Tibial nerve (tissue), 4 donors: ENCODE results near the gene ACAD11. TPM values are rescaled to one million over a fixed set of nuclear protein-coding genes. Genes with fewer than 3 reads are reported as not detected.

ENCODE experiments used
- DNase-seq, 2 donors: peaks; one replicate each; pipeline ENCODE4 v3.0.0-alpha.2; 2019; ENCODE audit warnings: low spot score in 2 of 2
- H3K27ac ChIP-seq, 4 donors: fragments of 200-600 bp; sonication (generic) in 3 of 4; one replicate each; pipeline ENCODE4 v1.5.1; 2017 to 2019; ENCODE audit warnings: mild to moderate bottlenecking in 1 of 4
- H3K27me3 ChIP-seq, 2 donors: fragments of 200-600 bp; sonication (generic) in 1 of 2; one replicate each; pipeline versions ENCODE4 v1.5.1 to v1.6.0; 2017 to 2019
- H3K36me3 ChIP-seq, 3 donors: fragments of 200-600 bp; sonication (generic); one replicate each; pipeline ENCODE4 v1.5.1; 2018 to 2019
- H3K4me1 ChIP-seq, 4 donors: fragments of 200-600 bp; sonication (generic) in 3 of 4; one replicate each; pipeline ENCODE4 v1.5.1; 2017 to 2019
- H3K4me3 ChIP-seq, 4 donors: fragments of 200-600 bp; sonication (generic) in 3 of 4; one replicate each; pipeline ENCODE4 v1.5.1; 2017 to 2019; ENCODE audit warnings: mild to moderate bottlenecking in 1 of 4, moderate library complexity in 1 of 4
- H3K9me3 ChIP-seq, 4 donors: fragments of 200-600 bp; sonication (generic) in 3 of 4; one replicate each; pipeline ENCODE4 v1.5.1; 2017 to 2019
- CTCF ChIP-seq, 5 experiments: fragments of 200-600 bp in 3 of 5; fragments of 450-650 bp in 2 of 5; sonication (generic) in 3 of 5; IDR thresholded peaks; one replicate each; pipeline ENCODE4 v1.5.1; 2016 to 2019; ENCODE audit warnings: antibody characterized with exemption in 5 of 5, mild to moderate bottlenecking in 3 of 5, moderate library complexity in 2 of 5
- EP300 ChIP-seq, 2 donors: sonication (generic); formaldehyde crosslinking; IDR thresholded peaks; one replicate each; pipeline ENCODE4 v1.6.1; 2017; ENCODE audit warnings: antibody characterized with exemption in 2 of 2, mild to moderate bottlenecking in 1 of 2
- POLR2A ChIP-seq, 2 donors: fragments of 450-650 bp; IDR thresholded peaks; one replicate each; pipeline ENCODE4 v1.6.1; 2017; ENCODE audit warnings: antibody characterized with exemption in 2 of 2, mild to moderate bottlenecking in 2 of 2, moderate library complexity in 2 of 2
- WGBS, 2 donors: methylation state at CpG; one replicate each; pipeline ENCODE4 v1.1.5; 2018; 5-methylcytosine and 5-hydroxymethylcytosine counted together
- total RNA-seq, 4 donors: library from RNA; depleted of rRNA; stranded (reverse); fragments of >200 nt; gene quantifications; one replicate each; pipeline ENCODE4 v1.1.0, GENCODE V29; 2016

Gene ACAD11
- total RNA-seq, 4 donors from 2014 or later = 39.2 to 69.9 (median 59.4) TPM

- DNase-seq = no peak
- peak overlapping the region in 1 of 4 donors; percentile 12 for H3K27ac ChIP-seq
- no peaks in the 10 kb centered on the region for H3K27me3 ChIP-seq
- peaks cover 0 to 12% (median 0%) of the 10 kb centered on the region in 4 donors for H3K4me1 ChIP-seq
- TF ChIP-seq POLR2A (IDR thresholded peaks at IDR 0.05) (no peak), EP300 (IDR thresholded peaks at IDR 0.05) (no peak), CTCF (IDR thresholded peaks at IDR 0.05) (no peak)
- H3K36me3 ChIP-seq = peaks cover 0 to 34% (median 0%) of the 10 kb centered on the region in 3 donors
- peaks cover 0 to 5% (median 0%) of the 10 kb centered on the region in 4 donors for H3K9me3 ChIP-seq
- WGBS, 2 donors = 65 to 70% methylated on average over 2 of the region's 2 CpGs
- no peak overlapping the region for H3K4me3 ChIP-seq
Observed at GRCh38 chr3:132570016-132570415, 89.6 kb downstream of the ACAD11 start.

- no peak overlapping the region for H3K4me3 ChIP-seq
- TF ChIP-seq POLR2A (IDR thresholded peaks at IDR 0.05) = no peak
- TF ChIP-seq CTCF (IDR thresholded peaks at IDR 0.05) = no peak
- no peak for TF ChIP-seq EP300 (IDR thresholded peaks at IDR 0.05)
- H3K27me3 ChIP-seq = no peaks in the 10 kb centered on the region
- H3K27ac ChIP-seq = peak overlapping the region in 1 of 4 donors; percentile 12
- peaks cover 0 to 5% (median 0%) of the 10 kb centered on the region in 4 donors for H3K9me3 ChIP-seq
- no peak for DNase-seq
- WGBS, 2 donors = 56 to 72% methylated on average over 1 of the region's 1 CpG
- peaks cover 0 to 34% (median 0%) of the 10 kb centered on the region in 3 donors for H3K36me3 ChIP-seq
- H3K4me1 ChIP-seq = peaks cover 0 to 11% (median 0%) of the 10 kb centered on the region in 4 donors
Observed at GRCh38 chr3:132569580-132569979, 90.0 kb downstream of the ACAD11 start.

- Histone ChIP-seq H3K27ac (peak overlapping the region in 1 of 4 donors; percentile 20), H3K4me3 (no peak overlapping the region), H3K9me3 (peaks cover 0 to 5% (median 0%) of the 10 kb centered on the region in 4 donors), H3K27me3 (no peaks in the 10 kb centered on the region), H3K36me3 (peaks cover 0 to 32% (median 0%) of the 10 kb centered on the region in 3 donors), H3K4me1 (peaks cover 0 to 7% (median 0%) of the 10 kb centered on the region in 4 donors)
- TF ChIP-seq POLR2A (IDR thresholded peaks at IDR 0.05) = no peak
- no peak for TF ChIP-seq EP300 (IDR thresholded peaks at IDR 0.05)
- no peak for TF ChIP-seq CTCF (IDR thresholded peaks at IDR 0.05)
- DNase-seq = no peak
- WGBS, 2 donors = 34 to 47% methylated on average over 2 of the region's 2 CpGs
Observed at GRCh38 chr3:132569153-132569552, 90.5 kb downstream of the ACAD11 start.

GRCh38 chr3:132568422-132568821 lies 91.2 kb downstream of the ACAD11 start:
- Histone ChIP-seq H3K9me3 (peaks cover 0 to 5% (median 0%) of the 10 kb centered on the region in 4 donors), H3K27ac (no peak overlapping the region), H3K4me3 (no peak overlapping the region), H3K36me3 (peaks cover 0 to 25% (median 0%) of the 10 kb centered on the region in 3 donors), H3K4me1 (no peaks in the 10 kb centered on the region), H3K27me3 (no peaks in the 10 kb centered on the region)
- no peak for TF ChIP-seq POLR2A (IDR thresholded peaks at IDR 0.05)
- no peak for TF ChIP-seq CTCF (IDR thresholded peaks at IDR 0.05)
- no peak for TF ChIP-seq EP300 (IDR thresholded peaks at IDR 0.05)
- DNase-seq = no peak
- 59 to 77% methylated on average over 2 of the region's 2 CpGs for WGBS, 2 donors

GRCh38 chr3:132564070-132564465 lies 95.5 kb downstream of the ACAD11 start:
- TF ChIP-seq POLR2A (IDR thresholded peaks at IDR 0.05) (no peak), EP300 (IDR thresholded peaks at IDR 0.05) (no peak)
- no peaks in the 10 kb centered on the region for H3K27me3 ChIP-seq
- H3K36me3 ChIP-seq = peaks cover 0 to 30% (median 0%) of the 10 kb centered on the region in 3 donors
- no peaks in the 10 kb centered on the region for H3K9me3 ChIP-seq
- no peak overlapping the region for H3K27ac ChIP-seq
- no peak for DNase-seq
- H3K4me3 ChIP-seq = no peak overlapping the region
- no peaks in the 10 kb centered on the region for H3K4me1 ChIP-seq
- WGBS, 2 donors = 73 to 78% methylated on average over 2 of the region's 2 CpGs
